ENCODE data around the gene RPP25L.
A peak's percentile ranks its signal among the peaks of the same experiment; 100 is the strongest.

Gene RPP25L

GRCh38 chr9:34577400-34578240, 34.3 kb downstream of the RPP25L start:
- Histone ChIP-seq H3K4me1 (ENCODE audit: control insufficient read depth, low read depth, low read length) (peaks cover 35% of the 10 kb centered on the region), H3K27me3 (ENCODE audit: control insufficient read depth, insufficient read depth, low read length) (peaks cover 63% of the 10 kb centered on the region), H3K9me3 (ENCODE audit: control insufficient read depth, low read depth, low read length) (no peaks in the 10 kb centered on the region), H3K27ac (ENCODE audit: low read length) (no peak overlapping the region), H3K36me3 (ENCODE audit: control insufficient read depth, low read depth, low read length) (no peaks in the 10 kb centered on the region), H3K9ac (ENCODE audit: low read length) (no peak overlapping the region), H3K4me3 (ENCODE audit: low read length) (peak overlapping the region; percentile 61)

DNA sequence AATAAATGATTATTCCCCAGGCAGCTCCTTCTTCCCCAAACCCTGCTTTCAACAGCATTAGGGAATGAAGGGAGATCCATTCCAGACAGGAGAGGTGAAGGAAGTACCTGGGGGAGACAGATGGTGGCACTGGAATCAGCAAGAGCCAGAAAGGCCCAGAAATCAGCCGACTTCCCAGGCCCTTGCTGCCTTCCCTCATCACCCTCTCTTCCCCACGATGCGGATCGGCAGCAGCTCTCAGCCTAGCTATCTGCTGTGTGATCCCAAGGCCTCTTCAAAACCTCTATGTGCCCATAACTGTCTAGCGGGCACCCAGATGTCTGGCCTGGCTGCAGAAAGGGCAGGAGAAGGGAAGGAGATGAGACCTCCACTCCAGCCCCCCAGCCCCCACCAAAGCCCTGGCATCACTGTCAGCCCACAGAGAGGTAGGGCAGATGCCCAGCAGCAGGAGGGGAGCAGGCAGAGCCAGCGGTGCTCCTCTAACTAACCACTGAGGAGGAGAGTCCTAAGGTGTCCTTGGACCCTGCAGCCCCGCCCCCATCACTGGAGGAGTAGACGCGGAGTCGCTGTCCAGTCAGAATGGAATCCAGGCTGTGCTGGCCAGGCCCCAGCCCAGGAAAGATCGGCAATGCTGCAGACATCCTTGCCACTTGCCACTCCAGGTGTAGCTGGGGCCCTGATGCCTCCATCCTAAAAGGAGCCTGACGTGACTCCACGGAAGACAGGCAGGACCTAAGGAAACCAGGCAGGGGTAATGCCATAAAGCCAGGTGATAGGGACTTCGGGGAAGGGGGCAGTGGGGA, 35.1 kb downstream of the RPP25L start:
- Histone ChIP-seq H3K9ac (ENCODE audit: low read length) (no peak overlapping the region), H3K36me3 (ENCODE audit: control insufficient read depth, low read depth, low read length) (no peaks in the 10 kb centered on the region), H3K9me3 (ENCODE audit: control insufficient read depth, low read depth, low read length) (no peaks in the 10 kb centered on the region), H3K27ac (ENCODE audit: low read length) (no peak overlapping the region), H3K27me3 (ENCODE audit: control insufficient read depth, insufficient read depth, low read length) (peaks cover 57% of the 10 kb centered on the region), H3K4me1 (ENCODE audit: control insufficient read depth, low read depth, low read length) (peaks cover 35% of the 10 kb centered on the region), H3K4me3 (ENCODE audit: low read length) (no peak overlapping the region)

DNA sequence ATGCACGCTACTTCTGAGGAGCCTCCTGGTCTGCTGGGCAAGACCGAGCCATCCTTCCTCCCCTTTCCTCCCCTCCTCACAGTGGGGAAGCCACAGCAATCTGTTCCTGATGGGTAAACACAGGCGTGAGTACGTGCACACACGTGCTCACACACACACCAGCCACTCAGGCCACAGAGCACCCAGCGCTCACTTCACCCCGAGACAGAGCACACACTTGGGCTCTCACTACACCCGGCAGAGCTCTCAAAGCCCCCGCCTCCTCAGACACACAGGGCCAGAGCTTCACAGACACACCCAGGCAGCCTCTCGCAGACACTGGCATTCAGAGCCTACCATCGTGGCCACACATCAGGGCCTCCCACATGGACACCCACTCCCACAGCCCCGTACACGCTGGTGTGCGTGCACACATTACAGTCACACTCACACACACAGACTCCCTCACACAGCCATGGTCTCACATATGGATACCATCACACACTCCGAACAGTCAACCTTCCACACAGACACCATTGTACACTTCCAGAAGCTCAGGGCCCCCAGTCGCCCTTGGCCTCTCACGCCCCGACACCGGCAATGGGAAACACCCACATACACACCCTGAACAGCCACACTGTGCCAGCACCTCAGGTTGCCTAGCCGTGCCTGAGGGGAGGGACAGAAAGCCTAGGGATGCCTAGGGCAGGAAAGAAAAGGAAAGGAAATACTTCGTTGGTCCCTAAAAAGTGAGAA, 35.9 kb downstream of the RPP25L start:
- H3K4me1 ChIP-seq (ENCODE audit: control insufficient read depth, low read depth, low read length), result peaks cover 35% of the 10 kb centered on the region
- no peaks in the 10 kb centered on the region for H3K9me3 ChIP-seq (ENCODE audit: control insufficient read depth, low read depth, low read length)
- H3K27me3 ChIP-seq (ENCODE audit: control insufficient read depth, insufficient read depth, low read length), result peaks cover 50% of the 10 kb centered on the region
- H3K4me3 ChIP-seq (ENCODE audit: low read length), result no peak overlapping the region
- H3K36me3 ChIP-seq (ENCODE audit: control insufficient read depth, low read depth, low read length), result no peaks in the 10 kb centered on the region
- no peak overlapping the region for H3K9ac ChIP-seq (ENCODE audit: low read length)
- H3K27ac ChIP-seq (ENCODE audit: low read length), result no peak overlapping the region

- H3K9ac ChIP-seq (ENCODE audit: low read length), result no peak overlapping the region
- H3K4me3 ChIP-seq (ENCODE audit: low read length), result no peak overlapping the region
- H3K27ac ChIP-seq (ENCODE audit: low read length), result no peak overlapping the region
- no peaks in the 10 kb centered on the region for H3K9me3 ChIP-seq (ENCODE audit: control insufficient read depth, low read depth, low read length)
- H3K27me3 ChIP-seq (ENCODE audit: control insufficient read depth, insufficient read depth, low read length), result peaks cover 42% of the 10 kb centered on the region
- peaks cover 32% of the 10 kb centered on the region for H3K4me1 ChIP-seq (ENCODE audit: control insufficient read depth, low read depth, low read length)
- H3K36me3 ChIP-seq (ENCODE audit: control insufficient read depth, low read depth, low read length), result no peaks in the 10 kb centered on the region
These were observed 36.7 kb downstream of the RPP25L start for GRCh38 chr9:34575241-34575640.

DNA sequence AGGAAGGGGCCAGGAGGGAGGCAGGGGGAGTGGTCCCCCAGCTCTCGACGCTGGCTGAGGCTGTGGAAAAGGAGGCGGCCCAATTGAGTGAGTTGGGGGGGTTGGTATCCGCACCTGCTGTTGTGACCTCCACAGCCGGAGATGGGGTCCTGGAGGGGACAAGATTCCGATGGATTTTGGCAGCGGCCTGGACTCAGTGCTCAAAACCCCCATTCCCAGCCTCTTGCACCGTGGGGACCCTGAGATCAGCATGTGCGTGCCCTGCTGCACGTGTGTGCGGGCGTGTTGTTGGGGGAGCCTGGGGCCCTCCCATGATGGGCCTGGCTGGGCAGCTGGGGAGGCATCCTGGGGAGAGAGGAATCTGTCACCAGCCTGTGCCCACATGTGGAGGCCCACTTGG, 37.3 kb downstream of the RPP25L start:
- Histone ChIP-seq H3K27ac (ENCODE audit: low read length) (no peak overlapping the region), H3K36me3 (ENCODE audit: control insufficient read depth, low read depth, low read length) (no peaks in the 10 kb centered on the region), H3K27me3 (ENCODE audit: control insufficient read depth, insufficient read depth, low read length) (peaks cover 35% of the 10 kb centered on the region), H3K4me3 (ENCODE audit: low read length) (no peak overlapping the region), H3K9me3 (ENCODE audit: control insufficient read depth, low read depth, low read length) (no peaks in the 10 kb centered on the region), H3K9ac (ENCODE audit: low read length) (no peak overlapping the region), H3K4me1 (ENCODE audit: control insufficient read depth, low read depth, low read length) (peaks cover 25% of the 10 kb centered on the region)

GRCh38 chr9:34573599-34574325, 38.1 kb downstream of the RPP25L start:
- H3K27me3 ChIP-seq (ENCODE audit: control insufficient read depth, insufficient read depth, low read length), result peaks cover 27% of the 10 kb centered on the region
- H3K9ac ChIP-seq (ENCODE audit: low read length), result no peak overlapping the region
- peaks cover 25% of the 10 kb centered on the region for H3K4me1 ChIP-seq (ENCODE audit: control insufficient read depth, low read depth, low read length)
- no peak overlapping the region for H3K4me3 ChIP-seq (ENCODE audit: low read length)
- no peak overlapping the region for H3K27ac ChIP-seq (ENCODE audit: low read length)
- H3K9me3 ChIP-seq (ENCODE audit: control insufficient read depth, low read depth, low read length), result no peaks in the 10 kb centered on the region
- H3K36me3 ChIP-seq (ENCODE audit: control insufficient read depth, low read depth, low read length), result no peaks in the 10 kb centered on the region

GRCh38 chr9:34572628-34573027, 39.3 kb downstream of the RPP25L start:
- Histone ChIP-seq H3K4me3 (ENCODE audit: low read length) (no peak overlapping the region), H3K9me3 (ENCODE audit: control insufficient read depth, low read depth, low read length) (no peaks in the 10 kb centered on the region), H3K36me3 (ENCODE audit: control insufficient read depth, low read depth, low read length) (no peaks in the 10 kb centered on the region), H3K4me1 (ENCODE audit: control insufficient read depth, low read depth, low read length) (peaks cover 24% of the 10 kb centered on the region), H3K27me3 (ENCODE audit: control insufficient read depth, insufficient read depth, low read length) (peaks cover 20% of the 10 kb centered on the region), H3K9ac (ENCODE audit: low read length) (no peak overlapping the region), H3K27ac (ENCODE audit: low read length) (no peak overlapping the region)

DNA sequence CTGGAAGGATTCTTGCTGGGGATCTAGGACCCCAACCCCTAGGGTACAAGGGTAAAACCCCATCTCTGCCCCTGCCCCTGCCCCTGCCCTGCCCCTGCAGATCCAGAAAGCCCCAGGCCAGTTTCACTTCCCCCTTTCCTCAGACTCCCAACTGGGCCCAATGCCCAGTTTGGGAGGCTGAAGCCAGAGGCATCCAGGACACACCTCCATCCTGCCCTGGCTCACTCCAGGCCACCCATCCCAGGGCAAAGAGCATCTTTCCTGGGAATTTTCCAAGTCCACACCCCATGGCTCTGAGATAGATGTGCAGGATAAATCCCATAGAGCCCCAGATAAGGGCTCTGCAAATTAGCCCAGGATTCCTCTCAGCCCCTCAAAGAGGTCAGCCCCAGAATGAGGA, 39.8 kb downstream of the RPP25L start:
- Histone ChIP-seq H3K4me1 (ENCODE audit: control insufficient read depth, low read depth, low read length) (peaks cover 19% of the 10 kb centered on the region), H3K27me3 (ENCODE audit: control insufficient read depth, insufficient read depth, low read length) (peaks cover 15% of the 10 kb centered on the region)

DNA sequence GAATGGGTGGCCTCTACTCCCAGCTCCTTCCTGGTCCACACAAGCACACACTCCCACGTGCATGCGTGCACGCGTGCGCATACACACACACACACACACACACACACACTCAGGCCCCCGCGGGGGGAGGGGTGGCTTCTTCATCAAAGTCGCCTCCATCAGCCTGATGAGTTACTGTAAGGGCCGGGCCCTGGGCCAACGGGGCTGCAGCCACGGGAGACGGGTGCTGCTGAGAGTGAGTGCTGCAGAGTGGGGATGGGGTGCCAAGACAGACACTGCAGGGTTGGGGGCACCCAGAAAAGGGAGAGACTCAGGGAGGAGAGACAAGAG, 40.5 kb downstream of the RPP25L start:
- H3K36me3 ChIP-seq (ENCODE audit: control insufficient read depth, low read depth, low read length), result no peaks in the 10 kb centered on the region
- H3K27ac ChIP-seq (ENCODE audit: low read length), result no peak overlapping the region
- no peak overlapping the region for H3K9ac ChIP-seq (ENCODE audit: low read length)
- peaks cover 8% of the 10 kb centered on the region for H3K27me3 ChIP-seq (ENCODE audit: control insufficient read depth, insufficient read depth, low read length)
- H3K4me3 ChIP-seq (ENCODE audit: low read length), result no peak overlapping the region
- H3K4me1 ChIP-seq (ENCODE audit: control insufficient read depth, low read depth, low read length), result peaks cover 13% of the 10 kb centered on the region
- H3K9me3 ChIP-seq (ENCODE audit: control insufficient read depth, low read depth, low read length), result no peaks in the 10 kb centered on the region

More for the DNA sequence above, 39.8 kb downstream of the RPP25L start:
- Histone ChIP-seq H3K4me3 (ENCODE audit: low read length) (no peak overlapping the region), H3K9me3 (ENCODE audit: control insufficient read depth, low read depth, low read length) (no peaks in the 10 kb centered on the region), H3K27ac (ENCODE audit: low read length) (no peak overlapping the region), H3K36me3 (ENCODE audit: control insufficient read depth, low read depth, low read length) (no peaks in the 10 kb centered on the region), H3K9ac (ENCODE audit: low read length) (no peak overlapping the region)

- Histone ChIP-seq H3K4me3 (ENCODE audit: low read length) (no peak overlapping the region), H3K9ac (ENCODE audit: low read length) (no peak overlapping the region), H3K27ac (ENCODE audit: low read length) (no peak overlapping the region), H3K9me3 (ENCODE audit: control insufficient read depth, low read depth, low read length) (no peaks in the 10 kb centered on the region), H3K27me3 (ENCODE audit: control insufficient read depth, insufficient read depth, low read length) (peaks cover 3% of the 10 kb centered on the region), H3K36me3 (ENCODE audit: control insufficient read depth, low read depth, low read length) (no peaks in the 10 kb centered on the region), H3K4me1 (ENCODE audit: control insufficient read depth, low read depth, low read length) (peaks cover 13% of the 10 kb centered on the region)
These were observed 41.0 kb downstream of the RPP25L start for GRCh38 chr9:34570809-34571480.

All from iPS-18a (cell line).